ENCODE data around the gene TTLL13. TPM values are rescaled to one million over a fixed set of nuclear protein-coding genes. Genes with fewer than 3 reads are reported as not detected.
A peak's percentile ranks its signal among the peaks of the same experiment; 100 is the strongest.

Gene TTLL13
- total RNA-seq, 1 donor from 2014 or later: not detected

DNA sequence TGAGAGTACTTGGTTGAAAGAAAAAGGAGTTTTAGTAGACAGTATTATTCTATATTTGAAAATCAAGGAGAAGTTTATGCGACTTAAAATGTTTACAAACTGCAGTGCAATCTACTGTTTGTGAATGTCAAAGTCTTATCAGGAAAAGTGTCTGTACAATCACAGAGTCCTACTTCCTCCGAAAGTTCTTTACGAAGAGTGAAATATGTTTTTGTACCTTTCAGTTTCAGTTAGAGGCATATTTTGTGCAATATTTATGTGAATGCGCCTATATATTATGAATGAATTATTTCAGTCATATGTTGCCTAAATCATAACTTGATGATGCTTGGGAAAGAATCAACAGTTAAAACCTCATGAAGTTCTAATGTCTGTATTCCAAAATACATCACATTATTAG, 47.7 kb downstream of the TTLL13 start:
- H3K36me3 Mint-ChIP-seq (ENCODE audit: low read depth, unreplicated experiment): no peaks in the 10 kb centered on the region
- H3K27me3 Mint-ChIP-seq (ENCODE audit: low read depth, unreplicated experiment): no peaks in the 10 kb centered on the region

DNA sequence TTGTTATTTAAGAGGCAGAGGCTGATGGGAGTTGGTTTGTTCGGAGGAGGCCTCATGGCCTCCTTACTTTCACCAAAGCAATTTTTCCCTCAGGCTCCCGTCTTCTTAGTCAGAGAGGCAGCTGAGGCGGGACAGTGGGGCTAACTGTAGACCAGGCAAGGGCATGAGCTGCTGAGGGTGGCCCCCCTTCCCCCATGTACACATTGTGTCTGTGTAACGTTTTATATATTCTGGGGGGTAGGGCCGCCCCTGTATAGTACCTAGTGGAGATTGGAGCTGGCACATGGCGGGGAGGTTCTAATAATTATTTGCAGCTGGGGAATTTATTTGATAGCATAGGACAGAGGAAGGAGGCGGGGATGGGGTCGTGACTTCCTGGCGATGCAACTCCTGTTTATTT, 51.2 kb downstream of the TTLL13 start:
- no peaks in the 10 kb centered on the region for H3K9me3 ChIP-seq (ENCODE audit: insufficient read depth, low read depth, low read length)
- no peaks in the 10 kb centered on the region for H3K4me1 ChIP-seq (ENCODE audit: insufficient read depth, low read length)
- H3K9me3 Mint-ChIP-seq (ENCODE audit: unreplicated experiment): no peaks in the 10 kb centered on the region
- H3K27ac Mint-ChIP-seq (ENCODE audit: unreplicated experiment): no peak overlapping the region
- no peak overlapping the region for H3K4me3 ChIP-seq (ENCODE audit: insufficient read depth, low read depth, low read length)
- H3K27me3 Mint-ChIP-seq (ENCODE audit: low read depth, unreplicated experiment): no peaks in the 10 kb centered on the region
- H4K20me1 ChIP-seq (ENCODE audit: insufficient read depth, low read length): no peaks in the 10 kb centered on the region
- H3K36me3 ChIP-seq (ENCODE audit: insufficient read depth, low read length): no peaks in the 10 kb centered on the region
- no peaks in the 10 kb centered on the region for H3K27me3 ChIP-seq (ENCODE audit: insufficient read depth, low read length)
- H2AFZ ChIP-seq (ENCODE audit: low read depth, low read length): no peak overlapping the region
- DNase-seq (ENCODE audit: low read depth): no peak
- no peak overlapping the region for H3K4me2 ChIP-seq (ENCODE audit: low read length)
- no peak overlapping the region for H3K9ac ChIP-seq (ENCODE audit: low read length)
- no peaks in the 10 kb centered on the region for H3K4me1 Mint-ChIP-seq (ENCODE audit: low read depth, unreplicated experiment)
- no peak for FAIRE-seq
- H3K4me3 Mint-ChIP-seq (ENCODE audit: unreplicated experiment): no peak overlapping the region
- no peak overlapping the region for H3K27ac ChIP-seq (ENCODE audit: low read depth, low read length)
- no peaks in the 10 kb centered on the region for H3K36me3 Mint-ChIP-seq (ENCODE audit: low read depth, unreplicated experiment)
- TF ChIP-seq, protein P1, sequence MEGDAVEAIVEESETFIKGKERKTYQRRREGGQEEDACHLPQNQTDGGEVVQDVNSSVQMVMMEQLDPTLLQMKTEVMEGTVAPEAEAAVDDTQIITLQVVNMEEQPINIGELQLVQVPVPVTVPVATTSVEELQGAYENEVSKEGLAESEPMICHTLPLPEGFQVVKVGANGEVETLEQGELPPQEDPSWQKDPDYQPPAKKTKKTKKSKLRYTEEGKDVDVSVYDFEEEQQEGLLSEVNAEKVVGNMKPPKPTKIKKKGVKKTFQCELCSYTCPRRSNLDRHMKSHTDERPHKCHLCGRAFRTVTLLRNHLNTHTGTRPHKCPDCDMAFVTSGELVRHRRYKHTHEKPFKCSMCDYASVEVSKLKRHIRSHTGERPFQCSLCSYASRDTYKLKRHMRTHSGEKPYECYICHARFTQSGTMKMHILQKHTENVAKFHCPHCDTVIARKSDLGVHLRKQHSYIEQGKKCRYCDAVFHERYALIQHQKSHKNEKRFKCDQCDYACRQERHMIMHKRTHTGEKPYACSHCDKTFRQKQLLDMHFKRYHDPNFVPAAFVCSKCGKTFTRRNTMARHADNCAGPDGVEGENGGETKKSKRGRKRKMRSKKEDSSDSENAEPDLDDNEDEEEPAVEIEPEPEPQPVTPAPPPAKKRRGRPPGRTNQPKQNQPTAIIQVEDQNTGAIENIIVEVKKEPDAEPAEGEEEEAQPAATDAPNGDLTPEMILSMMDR (IDR thresholded peaks at IDR 0.05; ENCODE audit: insufficient read depth, low read depth, low read length): no peak
- no peak for TF ChIP-seq EZH2 (IDR thresholded peaks at IDR 0.05; ENCODE audit: insufficient read depth, low read length)
- H3K79me2 ChIP-seq (ENCODE audit: insufficient read depth, low read length): no peaks in the 10 kb centered on the region

More for the DNA sequence above, 47.7 kb downstream of the TTLL13 start:
- H3K36me3 ChIP-seq (ENCODE audit: insufficient read depth, low read length): no peaks in the 10 kb centered on the region
- no peak overlapping the region for H3K4me3 ChIP-seq (ENCODE audit: insufficient read depth, low read depth, low read length)
- no peak overlapping the region for H3K4me2 ChIP-seq (ENCODE audit: low read length)
- H2AFZ ChIP-seq (ENCODE audit: low read depth, low read length): no peak overlapping the region
- no peak for TF ChIP-seq EZH2 (IDR thresholded peaks at IDR 0.05; ENCODE audit: insufficient read depth, low read length)
- TF ChIP-seq, protein P1 (IDR thresholded peaks at IDR 0.05; ENCODE audit: insufficient read depth, low read depth, low read length): no peak
- Mint-ChIP-seq H3K4me3 (ENCODE audit: unreplicated experiment) (no peak overlapping the region), H3K27ac (ENCODE audit: unreplicated experiment) (no peak overlapping the region), H3K4me1 (ENCODE audit: low read depth, unreplicated experiment) (no peaks in the 10 kb centered on the region), H3K9me3 (ENCODE audit: unreplicated experiment) (no peaks in the 10 kb centered on the region)
- no peaks in the 10 kb centered on the region for H3K79me2 ChIP-seq (ENCODE audit: insufficient read depth, low read length)
- H3K27me3 ChIP-seq (ENCODE audit: insufficient read depth, low read length): no peaks in the 10 kb centered on the region
- no peak overlapping the region for H3K27ac ChIP-seq (ENCODE audit: low read depth, low read length)
- H3K9me3 ChIP-seq (ENCODE audit: insufficient read depth, low read depth, low read length): no peaks in the 10 kb centered on the region
- H4K20me1 ChIP-seq (ENCODE audit: insufficient read depth, low read length): no peaks in the 10 kb centered on the region
- H3K9ac ChIP-seq (ENCODE audit: low read length): no peak overlapping the region
- FAIRE-seq (no peak), DNase-seq (ENCODE audit: low read depth) (no peak)
- peaks cover 2% of the 10 kb centered on the region for H3K4me1 ChIP-seq (ENCODE audit: insufficient read depth, low read length)

DNA sequence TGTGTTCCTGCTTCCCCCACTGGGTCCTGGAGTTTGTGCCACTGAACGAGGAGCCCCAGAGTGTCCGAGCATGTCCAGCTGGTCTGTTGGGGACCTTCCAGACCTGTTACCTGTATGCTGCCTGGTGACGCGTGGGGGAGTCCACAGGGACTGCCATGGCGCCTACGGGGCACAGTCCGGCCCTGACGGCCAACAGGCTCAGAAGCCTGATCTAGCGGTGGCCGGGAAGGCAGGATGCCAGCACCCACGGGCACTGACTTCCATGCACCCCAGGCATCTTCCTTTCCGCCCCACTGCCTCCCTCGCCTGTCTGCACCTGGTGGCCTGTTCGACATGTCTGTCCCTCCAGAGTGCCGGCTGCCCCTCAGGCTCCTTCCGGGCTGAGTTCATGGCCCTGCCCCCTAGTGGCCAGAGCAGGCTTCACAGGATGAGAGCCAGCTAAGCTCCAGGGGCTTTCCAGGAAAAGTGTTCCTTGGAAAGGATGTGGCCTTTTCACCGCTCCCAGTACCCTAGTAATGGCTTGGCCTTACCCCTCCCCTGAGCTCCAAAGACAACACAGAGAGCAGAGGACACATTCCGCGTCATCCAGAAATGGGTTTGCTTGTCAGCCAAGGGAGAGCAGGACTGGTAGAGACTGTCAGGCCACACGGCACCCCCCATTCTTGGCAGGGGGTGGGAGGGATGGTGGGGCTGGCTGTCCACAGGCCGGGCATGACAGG, 51.8 kb downstream of the TTLL13 start:
- Mint-ChIP-seq H3K27ac (ENCODE audit: unreplicated experiment) (no peak overlapping the region), H3K4me3 (ENCODE audit: unreplicated experiment) (no peak overlapping the region), H3K9me3 (ENCODE audit: unreplicated experiment) (no peaks in the 10 kb centered on the region), H3K4me1 (ENCODE audit: low read depth, unreplicated experiment) (no peaks in the 10 kb centered on the region), H3K27me3 (ENCODE audit: low read depth, unreplicated experiment) (no peaks in the 10 kb centered on the region), H3K36me3 (ENCODE audit: low read depth, unreplicated experiment) (no peaks in the 10 kb centered on the region)
- no peaks in the 10 kb centered on the region for H4K20me1 ChIP-seq (ENCODE audit: insufficient read depth, low read length)
- H3K9me3 ChIP-seq (ENCODE audit: insufficient read depth, low read depth, low read length): no peaks in the 10 kb centered on the region
- no peak overlapping the region for H3K4me3 ChIP-seq (ENCODE audit: insufficient read depth, low read depth, low read length)
- no peaks in the 10 kb centered on the region for H3K36me3 ChIP-seq (ENCODE audit: insufficient read depth, low read length)
- H3K27me3 ChIP-seq (ENCODE audit: insufficient read depth, low read length): no peaks in the 10 kb centered on the region
- no peaks in the 10 kb centered on the region for H3K79me2 ChIP-seq (ENCODE audit: insufficient read depth, low read length)
- TF ChIP-seq EZH2 (IDR thresholded peaks at IDR 0.05; ENCODE audit: insufficient read depth, low read length): no peak
- TF ChIP-seq, protein P1 (IDR thresholded peaks at IDR 0.05; ENCODE audit: insufficient read depth, low read depth, low read length): peak; percentile 62
- H2AFZ ChIP-seq (ENCODE audit: low read depth, low read length): peak overlapping the region; percentile 83
- FAIRE-seq (no peak), DNase-seq (ENCODE audit: low read depth) (no peak)
- H3K4me1 ChIP-seq (ENCODE audit: insufficient read depth, low read length): no peaks in the 10 kb centered on the region
- no peak overlapping the region for H3K9ac ChIP-seq (ENCODE audit: low read length)
- no peak overlapping the region for H3K27ac ChIP-seq (ENCODE audit: low read depth, low read length)
- H3K4me2 ChIP-seq (ENCODE audit: low read length): peak overlapping the region; percentile 33

Measured in astrocyte (in vitro differentiated cells and primary cell).